HG03439 (cell line): ENCODE results near the gene HPD.
A peak's percentile ranks its signal among the peaks of the same experiment; 100 is the strongest.
"Not testable (repeated sequence)": the region's sequence is repeated elsewhere in the genome, so short reads cannot be mapped to it uniquely, and the experiment has no call there.

Experiments
- ATAC-seq: cut with Tn5 transposase; IDR thresholded peaks from one replicate; pipeline ENCODE4 v1.9.1; 2021; ENCODE audit warnings: mild to moderate bottlenecking, moderate library complexity; ENCODE audit not compliant: unreplicated experiment

The HPD gene

DNA sequence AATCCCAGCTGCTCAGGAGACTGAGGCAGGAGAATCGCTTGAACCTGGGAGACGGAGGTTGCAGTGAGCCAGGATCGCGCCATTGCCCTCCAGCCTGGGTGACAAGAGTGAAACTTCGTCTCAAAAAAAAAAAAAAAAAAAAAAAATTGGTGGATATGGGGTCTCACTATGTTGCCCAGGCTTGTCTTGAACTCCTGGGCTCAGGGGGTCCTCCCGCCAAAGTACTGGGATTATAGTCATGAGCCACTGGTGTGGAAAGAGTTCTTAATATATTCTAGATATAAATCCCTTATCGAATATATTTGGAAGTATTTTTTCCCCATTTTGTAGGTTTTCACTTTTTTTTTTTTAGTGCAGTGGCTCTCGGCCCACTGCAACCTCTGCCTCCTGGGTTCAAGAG, 10.6 kb upstream of the HPD start:
- ATAC-seq: not testable (repeated sequence)

DNA sequence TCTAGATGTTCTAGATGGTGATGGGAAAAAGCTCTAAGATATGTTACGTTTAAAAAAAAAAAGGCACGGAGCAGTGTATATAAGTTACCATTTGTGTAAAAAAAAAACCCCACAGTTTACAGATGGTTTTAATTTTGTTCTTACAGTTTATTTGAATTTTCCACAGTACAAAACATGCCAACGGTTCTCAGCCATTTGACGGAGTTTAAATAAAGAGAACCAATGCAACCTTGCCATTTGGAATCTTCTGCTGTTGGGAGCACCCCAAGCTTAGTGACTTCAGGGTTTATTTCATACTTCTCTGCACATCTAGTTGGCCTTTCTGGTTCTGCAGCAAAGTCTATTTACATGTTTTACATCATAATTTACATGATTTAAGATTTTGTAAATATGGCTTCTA, 7.7 kb upstream of the HPD start:
- no peak for ATAC-seq

GRCh38 chr12:121861636-121862254, 3.1 kb upstream of the HPD start:
- ATAC-seq: no peak

GRCh38 chr12:121860699-121861098, 2.0 kb upstream of the HPD start:
- not testable (repeated sequence) for ATAC-seq

DNA sequence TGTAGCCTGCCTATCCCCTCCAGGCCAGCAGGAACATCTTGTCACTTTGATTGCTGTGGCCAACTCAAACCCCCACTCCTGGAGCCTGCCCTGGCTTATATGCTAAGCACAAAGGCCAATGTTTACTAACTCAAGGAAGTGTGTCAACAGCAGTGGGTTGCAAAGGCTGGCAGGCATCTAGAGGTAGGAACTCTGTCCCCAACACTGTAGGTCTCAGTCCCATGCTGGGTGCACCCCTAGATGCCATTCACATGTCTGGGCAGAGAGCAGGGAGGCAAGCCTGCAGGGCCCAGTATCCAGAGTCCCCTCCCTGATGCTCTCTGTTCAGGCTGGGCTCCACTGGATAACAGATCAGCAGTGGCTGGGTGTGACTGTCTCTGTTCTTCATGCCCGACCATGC, 1.6 kb upstream of the HPD start:
- ATAC-seq: no peak

DNA sequence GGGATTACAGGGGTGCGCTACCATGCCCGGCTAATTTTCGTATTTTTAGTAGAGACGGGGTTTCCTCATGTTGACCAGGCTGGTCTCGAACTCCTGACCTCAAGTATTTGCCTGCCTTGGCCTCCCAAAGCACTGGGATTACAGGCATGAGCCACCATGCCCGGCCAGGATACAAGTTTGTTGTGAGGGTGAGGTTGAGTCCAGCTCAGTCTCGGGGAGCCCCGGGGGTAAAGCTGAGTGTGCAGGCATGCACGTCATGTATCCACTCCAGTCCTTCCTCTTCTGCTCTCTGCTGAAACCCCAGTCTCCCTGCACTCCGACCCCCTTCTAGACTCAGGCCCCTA, 369 bp downstream of the HPD start:
- no peak for ATAC-seq

- ATAC-seq: no peak
These were observed 1.1 kb downstream of the HPD start for GRCh38 chr12:121857322-121858246.

- not testable (repeated sequence) for ATAC-seq
These were observed 6.3 kb downstream of the HPD start for GRCh38 chr12:121852392-121852791.

- ATAC-seq: no peak
These were observed 9.0 kb downstream of the HPD start for GRCh38 chr12:121849665-121850064.

DNA sequence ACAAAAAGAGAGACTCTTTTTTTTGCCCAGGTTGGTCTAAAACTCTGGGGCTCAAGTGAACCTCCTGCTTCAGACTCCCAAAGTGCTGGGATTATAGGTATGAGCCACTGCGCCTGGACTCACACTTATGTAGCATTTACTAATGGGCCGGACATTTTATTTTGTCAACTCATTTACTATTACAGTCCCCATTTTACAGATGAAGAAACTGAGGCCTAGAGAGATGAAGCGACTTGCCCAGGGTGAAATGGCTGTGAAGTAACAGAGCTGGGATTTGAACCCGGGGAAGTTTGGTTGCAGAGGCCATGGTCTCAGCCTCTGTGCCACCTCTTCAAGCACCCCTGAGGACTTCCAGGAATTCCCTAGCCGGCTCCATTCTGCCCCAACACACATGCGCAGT, 9.4 kb downstream of the HPD start:
- no peak for ATAC-seq

DNA sequence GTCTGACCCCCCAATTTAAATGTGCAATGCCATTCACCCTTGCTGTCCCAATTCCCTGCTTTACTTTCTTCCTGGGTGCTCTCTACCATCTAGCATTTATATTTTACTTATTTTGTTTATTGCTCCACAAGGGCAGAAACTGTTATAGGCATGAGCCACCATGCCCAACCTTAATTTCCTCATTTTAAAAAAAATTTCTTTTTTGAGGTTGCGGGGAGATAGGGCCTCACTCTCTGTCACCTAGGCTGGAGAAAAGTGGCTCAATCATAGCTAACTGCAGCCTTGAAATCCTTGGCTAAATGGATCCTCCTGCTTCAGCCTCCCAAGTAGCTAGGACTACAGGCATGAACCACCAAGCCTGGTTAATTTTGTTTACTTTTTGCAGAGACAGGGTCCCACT, 13.0 kb downstream of the HPD start:
- ATAC-seq: no peak

- no peak for ATAC-seq
These were observed 15.2 kb downstream of the HPD start for GRCh38 chr12:121843236-121843982.

DNA sequence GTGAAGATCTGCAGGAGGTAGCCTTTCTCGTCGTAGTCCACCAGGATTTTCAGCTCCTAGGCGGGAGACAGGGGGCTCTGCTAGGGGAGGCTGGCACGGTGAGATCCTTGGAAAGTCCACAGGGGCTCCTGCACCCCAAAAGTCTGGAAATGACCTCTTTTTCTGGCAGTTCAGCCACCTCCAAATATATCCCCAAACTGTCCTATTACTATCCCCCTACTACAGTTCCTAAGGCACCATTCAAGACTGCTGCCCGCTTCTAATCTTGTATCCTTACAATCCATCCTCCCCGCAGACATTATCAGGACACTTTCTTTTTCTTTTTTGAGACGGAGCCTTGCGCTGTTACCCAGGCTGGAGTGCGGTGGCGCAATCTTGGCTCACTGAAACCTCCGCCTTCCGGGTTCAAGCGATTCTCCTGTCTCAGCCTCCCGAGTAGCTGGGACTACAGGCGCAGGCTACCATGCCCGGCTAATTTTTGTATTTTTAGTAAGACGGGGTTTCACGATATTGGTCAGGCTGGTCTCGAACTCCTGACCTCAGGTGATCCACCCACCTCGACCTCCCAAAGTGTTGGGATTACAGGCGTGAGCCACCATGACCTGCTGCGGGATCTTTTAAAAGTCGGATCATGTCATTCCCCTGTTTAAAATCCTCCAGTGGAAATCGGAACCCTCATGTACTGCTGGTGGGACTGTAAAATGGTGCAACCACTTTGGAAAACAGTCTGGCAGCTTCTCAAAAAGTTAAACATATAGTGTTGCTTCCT, 18.5 kb downstream of the HPD start:
- ATAC-seq: no peak

- ATAC-seq: peak; percentile 91
These were observed 19.3 kb downstream of the HPD start for GRCh38 chr12:121839106-121839992.

DNA sequence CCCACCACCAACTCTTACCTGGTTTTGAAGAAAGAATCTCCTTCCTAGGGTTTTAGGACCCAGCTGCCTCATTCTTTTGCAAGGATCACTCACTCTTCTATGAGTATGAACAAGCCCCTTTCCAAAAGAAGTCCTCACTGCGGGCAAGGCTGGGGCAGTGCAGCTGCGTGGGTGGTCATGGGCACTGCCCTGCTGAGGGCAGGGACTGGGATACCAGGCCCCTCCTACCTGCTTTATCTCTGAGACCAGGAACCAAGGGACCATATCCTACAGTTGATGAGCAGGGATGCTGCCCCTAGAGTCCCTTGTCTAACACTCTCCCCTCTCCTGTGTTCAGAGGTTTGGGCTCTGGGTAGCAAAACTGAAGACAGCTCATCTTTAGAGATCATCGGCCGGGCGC, 20.5 kb downstream of the HPD start:
- no peak for ATAC-seq

DNA sequence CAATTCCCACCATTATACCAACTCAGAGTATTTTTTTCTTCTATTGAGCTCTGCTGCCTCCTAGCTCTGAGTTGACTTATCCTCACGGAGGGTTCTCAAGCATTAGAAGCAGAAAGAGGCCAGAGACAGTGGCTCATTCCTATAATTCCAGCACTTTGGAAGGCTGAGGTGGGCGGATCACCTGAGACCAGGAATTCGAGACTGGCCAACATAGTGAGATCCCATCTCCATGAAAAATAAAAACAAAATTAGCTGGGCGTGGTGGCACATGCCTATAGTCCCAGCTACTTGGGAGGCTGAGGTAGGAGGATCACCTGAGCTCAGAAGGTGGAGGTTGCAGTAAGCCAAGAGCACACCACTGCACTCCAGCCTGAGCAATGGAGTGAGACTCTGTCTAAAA, 21.0 kb downstream of the HPD start:
- ATAC-seq: no peak

DNA sequence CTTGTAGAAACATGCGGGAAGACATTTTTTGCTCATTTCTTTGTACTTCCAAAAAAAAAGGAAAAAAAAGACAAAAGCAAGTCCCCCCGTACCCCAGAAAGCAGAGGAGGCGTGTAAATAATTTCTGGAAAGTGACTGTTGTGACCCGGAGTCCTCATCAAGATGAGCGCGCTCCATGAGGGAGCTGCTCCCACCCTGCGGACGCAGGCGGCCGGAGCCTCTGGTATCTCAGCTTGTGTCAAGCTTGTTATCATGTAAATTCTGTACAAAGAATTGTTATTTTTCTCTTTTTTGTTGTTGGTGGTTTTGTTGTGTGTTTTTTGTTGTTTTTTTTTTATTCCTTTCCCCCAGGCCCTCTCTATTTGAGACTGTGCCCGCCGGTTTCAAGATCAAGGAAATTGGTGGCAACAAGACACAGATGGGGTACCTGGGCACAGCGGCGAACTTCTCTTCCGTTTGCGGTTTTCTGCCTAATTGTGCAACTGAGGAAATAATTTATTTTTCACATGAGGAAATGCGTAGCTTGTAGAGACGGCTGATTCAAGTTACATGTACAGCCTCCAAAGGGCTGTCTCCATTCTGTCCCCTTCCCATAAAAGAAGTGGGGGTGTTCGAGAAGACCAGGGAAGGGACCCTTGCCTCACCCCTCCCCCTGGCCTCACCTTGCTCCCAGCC, 27.0 kb downstream of the HPD start:
- no peak for ATAC-seq

- ATAC-seq: no peak
These were observed 27.9 kb downstream of the HPD start for GRCh38 chr12:121830588-121831265.

DNA sequence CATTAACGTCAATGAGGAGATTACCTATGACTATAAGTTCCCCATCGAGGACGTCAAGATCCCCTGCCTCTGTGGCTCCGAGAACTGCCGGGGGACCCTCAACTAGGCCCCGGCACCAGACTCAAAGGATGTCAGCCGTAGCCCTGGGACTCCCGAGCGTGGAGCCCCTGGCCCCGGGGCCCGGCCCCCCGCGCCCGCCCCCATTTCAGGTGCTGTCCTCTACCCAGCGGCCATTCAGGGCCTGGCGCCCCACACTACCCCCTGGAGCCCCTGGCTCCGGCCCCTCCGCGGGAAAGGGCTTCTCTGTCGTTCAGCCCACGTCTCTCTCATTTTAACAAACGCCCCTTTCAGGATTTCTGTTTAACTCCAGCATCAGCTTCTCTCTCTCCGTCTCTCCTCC, 28.5 kb downstream of the HPD start:
- ATAC-seq: no peak
